MM.1S (cell line): ENCODE data around the gene UBE2E1.

Experiments used
- DNase-seq: peaks from one replicate; pipeline ENCODE4 v3.0.0-alpha.2; 2015
- H2AFZ ChIP-seq: fragments of 300-600 bp; sonication (generic); 2 replicates; pipeline ENCODE4 v1.6.0; 2016; ENCODE audit warnings: antibody characterized with exemption, low read length
- H3F3A ChIP-seq: fragments of 300-600 bp; sonication (generic); 2 replicates; pipeline ENCODE4 v1.6.1; 2016; ENCODE audit warnings: mild to moderate bottlenecking, antibody characterized with exemption, low read length, moderate library complexity, mixed read lengths; ENCODE audit not compliant: insufficient read depth
- H3K27ac ChIP-seq: fragments of 300-600 bp; sonication (generic); 2 replicates; pipeline ENCODE4 v1.5.1; 2016; ENCODE audit warnings: mild to moderate bottlenecking, low read length
- H3K27me3 ChIP-seq: fragments of 300-600 bp; sonication (generic); replicated peaks from 2 replicates; pipeline ENCODE4 v1.6.0; 2016; ENCODE audit warnings: low read length; ENCODE audit not compliant: insufficient read depth
- H3K36me3 ChIP-seq: fragments of 300-600 bp; sonication (generic); replicated peaks from 2 replicates; pipeline ENCODE4 v1.6.1; 2016; ENCODE audit warnings: mild to moderate bottlenecking, low read length, mixed read lengths; ENCODE audit not compliant: insufficient read depth
- H3K4me1 ChIP-seq: fragments of 300-600 bp; sonication (generic); 2 replicates; pipeline ENCODE4 v1.6.1; 2016; ENCODE audit warnings: low read length, mixed read lengths
- H3K4me2 ChIP-seq: fragments of 300-600 bp; sonication (generic); 2 replicates; pipeline ENCODE4 v1.6.0; 2016; ENCODE audit warnings: low read depth, low read length
- H3K4me3 ChIP-seq: fragments of 300-600 bp; sonication (generic); 2 replicates; pipeline ENCODE4 v1.5.1; 2016; ENCODE audit warnings: low read length, mixed read lengths
- H3K79me2 ChIP-seq: fragments of 300-600 bp; sonication (generic); 2 replicates; pipeline ENCODE4 v1.6.1; 2016; ENCODE audit warnings: mixed run types, low read length, mixed read lengths
- H3K9ac ChIP-seq: fragments of 300-600 bp; sonication (generic); 2 replicates; pipeline ENCODE4 v1.6.1; 2016; ENCODE audit warnings: low read length, mixed read lengths
- H3K9me2 ChIP-seq: fragments of 300-600 bp; sonication (generic); replicated peaks from 2 replicates; pipeline ENCODE4 v1.6.1; 2016; ENCODE audit warnings: mild to moderate bottlenecking, low read length, mixed read lengths; ENCODE audit not compliant: insufficient read depth
- H3K9me3 ChIP-seq: fragments of 300-600 bp; sonication (generic); replicated peaks from 2 replicates; pipeline ENCODE4 v1.6.1; 2016; ENCODE audit warnings: mild to moderate bottlenecking, low read length, mixed read lengths; ENCODE audit not compliant: insufficient read depth
- H4K20me1 ChIP-seq: fragments of 300-600 bp; sonication (generic); 2 replicates; pipeline ENCODE4 v1.6.1; 2016; ENCODE audit warnings: mild to moderate bottlenecking, low read length, moderate library complexity, mixed read lengths; ENCODE audit not compliant: insufficient read depth
- CTCF ChIP-seq: fragments of 300-600 bp; sonication (generic); IDR thresholded peaks from 2 replicates; pipeline ENCODE4 v1.5.1; 2016; ENCODE audit warnings: antibody characterized with exemption, low read length, mixed read lengths
- EZH2 ChIP-seq: fragments of 300-600 bp; sonication (generic); optimal IDR thresholded peaks from 2 replicates; pipeline ENCODE3; 2017; ENCODE audit warnings: low read depth, mild to moderate bottlenecking, antibody characterized with exemption, low read length, mixed read lengths
- EZH2phosphoT487 ChIP-seq: fragments of 300-600 bp; sonication (generic); IDR thresholded peaks from 2 replicates; pipeline ENCODE4 v1.6.1; 2018; ENCODE audit warnings: antibody characterized with exemption, low read length

UBE2E1 gene

GRCh38 chr3:23785097-23785645 is 20.6 kb upstream of the UBE2E1 start:
- H2AFZ ChIP-seq = no peak overlapping the region
- no peaks in the 10 kb centered on the region for H3K36me3 ChIP-seq
- H3K4me3 ChIP-seq = no peak overlapping the region
- H4K20me1 ChIP-seq = no peaks in the 10 kb centered on the region
- H3K4me2 ChIP-seq = no peak overlapping the region
- no peak for TF ChIP-seq CTCF
- TF ChIP-seq EZH2phosphoT487 = no peak
- TF ChIP-seq EZH2 = no peak
- no peak overlapping the region for H3K27ac ChIP-seq
- H3K9me2 ChIP-seq = no peaks in the 10 kb centered on the region
- no peaks in the 10 kb centered on the region for H3F3A ChIP-seq
- H3K27me3 ChIP-seq = no peaks in the 10 kb centered on the region
- no peak overlapping the region for H3K9ac ChIP-seq
- H3K4me1 ChIP-seq = no peaks in the 10 kb centered on the region
- no peaks in the 10 kb centered on the region for H3K9me3 ChIP-seq
- DNase-seq = no peak
- no peaks in the 10 kb centered on the region for H3K79me2 ChIP-seq

- Histone ChIP-seq H3K4me3 (no peak overlapping the region), H2AFZ (no peak overlapping the region), H3K4me1 (no peaks in the 10 kb centered on the region), H3F3A (no peaks in the 10 kb centered on the region), H3K79me2 (no peaks in the 10 kb centered on the region), H3K4me2 (no peak overlapping the region), H3K9ac (no peak overlapping the region), H3K27ac (no peak overlapping the region), H3K9me2 (no peaks in the 10 kb centered on the region), H4K20me1 (no peaks in the 10 kb centered on the region), H3K9me3 (no peaks in the 10 kb centered on the region), H3K27me3 (no peaks in the 10 kb centered on the region), H3K36me3 (no peaks in the 10 kb centered on the region)
- no peak for TF ChIP-seq CTCF
- TF ChIP-seq EZH2phosphoT487 = no peak
- no peak for TF ChIP-seq EZH2
- no peak for DNase-seq
Measured at GRCh38 chr3:23785882-23786281, 19.9 kb upstream of the UBE2E1 start.

GRCh38 chr3:23791678-23792077 is 14.1 kb upstream of the UBE2E1 start:
- H3K4me1 ChIP-seq = no peaks in the 10 kb centered on the region
- H3K79me2 ChIP-seq = no peaks in the 10 kb centered on the region
- no peak overlapping the region for H3K4me2 ChIP-seq
- no peak overlapping the region for H2AFZ ChIP-seq
- TF ChIP-seq EZH2phosphoT487 = no peak
- TF ChIP-seq EZH2 = no peak
- no peaks in the 10 kb centered on the region for H3K27me3 ChIP-seq
- no peaks in the 10 kb centered on the region for H3K9me2 ChIP-seq
- H4K20me1 ChIP-seq = no peaks in the 10 kb centered on the region
- H3K9me3 ChIP-seq = no peaks in the 10 kb centered on the region
- H3K9ac ChIP-seq = no peak overlapping the region
- H3F3A ChIP-seq = no peaks in the 10 kb centered on the region
- DNase-seq = no peak
- H3K27ac ChIP-seq = no peak overlapping the region
- H3K4me3 ChIP-seq = no peak overlapping the region
- H3K36me3 ChIP-seq = no peaks in the 10 kb centered on the region

- Histone ChIP-seq H4K20me1 (no peaks in the 10 kb centered on the region), H3K4me1 (peaks cover 13% of the 10 kb centered on the region), H3K4me3 (no peak overlapping the region), H3K9me2 (no peaks in the 10 kb centered on the region), H2AFZ (no peak overlapping the region), H3K79me2 (no peaks in the 10 kb centered on the region), H3K9ac (no peak overlapping the region), H3K36me3 (no peaks in the 10 kb centered on the region), H3K9me3 (no peaks in the 10 kb centered on the region), H3K4me2 (no peak overlapping the region), H3K27me3 (no peaks in the 10 kb centered on the region), H3K27ac (no peak overlapping the region), H3F3A (0 out of 2 replicates have a peak, but pooled peaks cover 3% of the 10 kb centered on the region)
- TF ChIP-seq EZH2phosphoT487 (no peak), EZH2 (no peak), CTCF (no peak)
- DNase-seq = no peak
Measured at GRCh38 chr3:23793528-23794134, 12.1 kb upstream of the UBE2E1 start.
